T47D (cell line): ENCODE data around the gene PSMA2.

Source experiments
- DNase-seq, 2 experiments: peaks; one replicate each; pipeline versions ENCODE4 v3.0.0 to v3.0.0-alpha.2; 2011 to 2012; ENCODE audit warnings: low read depth in 1 of 2, low spot score in 1 of 2
- JUND ChIP-seq: IDR thresholded peaks from 2 replicates; pipeline ENCODE4 v1.6.1; 2012; ENCODE audit warnings: low read depth
- in situ Hi-C: cut with HindIII; loops from 2 replicates; pipeline ENCODE4 v1.10.0; 2016; ENCODE audit warnings: low sequenced_read_pairs, low pct_unique_long_range_greater_than_20kb

PSMA2 gene

GRCh38 chr7:42931834-42932651 lies at the start of gene PSMA2, which contains the start of gene MRPL32:
Gene PSMA2 (minus strand): TSS chr7:42932174. CDS start chr7:42932158, 16 bp downstream.
Gene MRPL32 (plus strand): TSS chr7:42932376. CDS start chr7:42932387, 11 bp downstream.
- no peak for TF ChIP-seq JUND
- in situ Hi-C loops = no loop called here

GRCh38 chr7:42981601-42982000 lies 49.6 kb upstream of the PSMA2 start:
- no peak for DNase-seq
- in situ Hi-C loops = no loop called here
- TF ChIP-seq JUND = no peak

More at GRCh38 chr7:42931834-42932651, at the start of gene PSMA2, which contains the start of gene MRPL32:
- peak; percentile 96 to 99 for DNase-seq

- no peak for DNase-seq
- in situ Hi-C loops = no loop called here
- TF ChIP-seq JUND = no peak
Observed at GRCh38 chr7:42980514-42980913, 48.5 kb upstream of the PSMA2 start.

GRCh38 chr7:42980084-42980483 lies 48.1 kb upstream of the PSMA2 start:
- TF ChIP-seq JUND = no peak
- DNase-seq = no peak
- in situ Hi-C loops = no loop called here

GRCh38 chr7:42978496-42978895 lies 46.5 kb upstream of the PSMA2 start:
- no peak for DNase-seq
- TF ChIP-seq JUND = no peak
- in situ Hi-C loops = no loop called here

- no peak for TF ChIP-seq JUND
- DNase-seq = no peak
- in situ Hi-C loops = no loop called here
Observed at GRCh38 chr7:42976371-42976770, 44.4 kb upstream of the PSMA2 start.

GRCh38 chr7:42972699-42973500 lies 40.9 kb upstream of the PSMA2 start:
- DNase-seq = peak in 1 of 2 experiments; percentile 6

GRCh38 chr7:42967391-42967790 lies 35.4 kb upstream of the PSMA2 start:
- in situ Hi-C loops = no loop called here
- DNase-seq = no peak

More at GRCh38 chr7:42972699-42973500, 40.9 kb upstream of the PSMA2 start:
- in situ Hi-C loops = no loop called here
- no peak for TF ChIP-seq JUND

GRCh38 chr7:42964849-42965805 lies 33.2 kb upstream of the PSMA2 start:
- in situ Hi-C loops = no loop called here
- no peak for TF ChIP-seq JUND
- no peak for DNase-seq

More at GRCh38 chr7:42967391-42967790, 35.4 kb upstream of the PSMA2 start:
- no peak for TF ChIP-seq JUND

GRCh38 chr7:42964293-42964692 lies 32.3 kb upstream of the PSMA2 start:
- no peak for DNase-seq
- in situ Hi-C loops = no loop called here
- TF ChIP-seq JUND = no peak

GRCh38 chr7:42961170-42961569 lies 29.2 kb upstream of the PSMA2 start:
- in situ Hi-C loops = no loop called here
- DNase-seq = no peak
- TF ChIP-seq JUND = no peak

GRCh38 chr7:42960762-42961161 lies 28.8 kb upstream of the PSMA2 start:
- in situ Hi-C loops = no loop called here
- DNase-seq = no peak
- no peak for TF ChIP-seq JUND
